HCEC 1CT (cell line): Measurements from ENCODE around the gene SLK.

Source experiments
- DNase-seq: peaks from one replicate; pipeline ENCODE4 v3.0.0-alpha.2; 2017

The SLK gene

DNA sequence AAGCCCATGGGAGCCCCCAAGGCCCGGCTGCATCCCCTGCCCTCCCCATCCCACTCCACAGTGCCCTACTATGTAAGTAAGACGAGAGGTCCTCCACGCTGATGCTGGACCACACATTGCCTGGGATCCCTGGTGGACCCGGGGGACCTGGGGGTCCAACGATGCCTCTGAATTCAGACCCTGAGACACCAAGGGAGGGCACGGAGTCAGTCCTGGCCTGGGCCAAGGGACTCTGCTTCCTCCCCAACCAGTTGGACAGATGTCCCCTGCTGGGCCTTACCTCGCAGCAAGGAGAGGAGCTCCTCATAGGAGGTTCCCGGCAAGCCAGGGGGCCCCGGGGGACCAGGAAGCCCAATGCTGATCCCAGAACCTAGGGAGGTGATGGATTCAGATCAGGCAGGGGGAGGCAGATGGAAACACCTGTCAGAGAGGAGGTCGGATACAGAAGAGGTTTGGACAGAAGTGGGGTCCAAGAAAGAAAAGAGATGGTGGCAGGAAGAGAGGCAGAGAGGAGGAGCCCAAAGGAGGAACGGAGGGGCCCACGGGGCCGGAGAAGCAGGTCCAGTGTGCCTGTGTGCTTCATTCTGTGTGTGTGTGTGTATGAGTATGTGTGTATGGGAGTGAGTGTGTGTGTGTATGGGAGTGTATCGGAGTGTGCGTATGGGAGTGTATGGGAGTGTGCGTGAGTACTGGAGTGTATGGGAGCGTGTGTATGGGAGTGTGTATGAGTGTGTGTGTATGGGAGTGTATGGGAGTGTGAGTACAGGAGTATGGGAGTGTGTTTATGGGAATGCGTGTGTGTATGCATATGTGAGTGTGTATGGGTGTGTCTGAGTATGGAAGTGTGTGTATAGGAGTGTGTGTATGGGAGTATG lies 68.5 kb downstream of the SLK start:
- no peak for DNase-seq

DNA sequence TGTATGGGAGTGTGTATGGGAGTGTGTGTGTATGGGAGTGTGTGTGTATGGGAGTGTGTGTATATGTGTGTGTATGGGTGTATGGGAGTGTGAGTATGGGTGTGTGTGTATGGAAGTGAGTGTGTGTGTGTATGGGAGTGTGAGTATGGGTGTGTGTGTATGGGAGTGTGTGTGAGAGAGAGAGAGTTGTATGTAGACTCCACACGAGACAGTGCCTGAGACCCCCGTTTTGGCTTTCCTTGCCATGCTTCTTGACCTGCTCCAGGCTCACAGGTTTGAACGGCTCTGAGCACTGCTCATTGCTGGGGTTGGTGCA lies 69.1 kb downstream of the SLK start:
- DNase-seq, result no peak

DNA sequence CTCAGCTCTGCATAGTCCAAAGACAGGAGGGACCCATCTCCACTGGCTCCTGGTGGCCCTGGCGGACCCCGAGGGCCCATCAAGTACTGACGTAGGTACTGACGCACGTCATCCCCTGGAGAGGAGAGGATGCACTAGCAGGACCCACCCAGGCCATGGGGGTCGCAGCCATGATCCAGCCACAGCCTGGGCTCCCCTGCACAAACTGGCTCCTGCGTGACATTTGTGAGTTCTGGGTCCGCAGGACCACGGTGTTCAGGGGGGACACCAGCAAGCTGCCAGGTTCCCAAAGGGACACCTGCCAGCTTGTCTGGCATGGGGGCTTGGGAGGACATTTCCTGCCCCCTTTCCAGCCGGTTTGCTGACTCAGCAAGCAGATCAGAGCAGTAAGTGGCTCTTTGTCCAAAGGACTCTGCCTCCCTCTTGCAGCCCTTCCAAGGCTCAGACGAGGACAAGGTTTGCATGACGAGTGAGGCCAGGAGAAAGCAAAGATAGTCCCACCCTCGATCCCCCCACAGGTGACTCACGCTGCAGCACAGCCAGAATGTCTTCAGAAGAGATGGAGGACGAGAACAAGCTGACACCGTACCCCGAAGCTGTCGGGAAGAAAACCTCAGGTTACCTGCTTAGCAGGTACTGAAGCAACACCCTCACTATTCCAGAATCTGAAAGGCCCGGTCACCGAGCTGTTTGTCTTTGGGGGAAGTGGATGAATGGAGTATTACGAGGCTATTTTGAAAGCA lies 69.7 kb downstream of the SLK start:
- DNase-seq, result no peak

DNA sequence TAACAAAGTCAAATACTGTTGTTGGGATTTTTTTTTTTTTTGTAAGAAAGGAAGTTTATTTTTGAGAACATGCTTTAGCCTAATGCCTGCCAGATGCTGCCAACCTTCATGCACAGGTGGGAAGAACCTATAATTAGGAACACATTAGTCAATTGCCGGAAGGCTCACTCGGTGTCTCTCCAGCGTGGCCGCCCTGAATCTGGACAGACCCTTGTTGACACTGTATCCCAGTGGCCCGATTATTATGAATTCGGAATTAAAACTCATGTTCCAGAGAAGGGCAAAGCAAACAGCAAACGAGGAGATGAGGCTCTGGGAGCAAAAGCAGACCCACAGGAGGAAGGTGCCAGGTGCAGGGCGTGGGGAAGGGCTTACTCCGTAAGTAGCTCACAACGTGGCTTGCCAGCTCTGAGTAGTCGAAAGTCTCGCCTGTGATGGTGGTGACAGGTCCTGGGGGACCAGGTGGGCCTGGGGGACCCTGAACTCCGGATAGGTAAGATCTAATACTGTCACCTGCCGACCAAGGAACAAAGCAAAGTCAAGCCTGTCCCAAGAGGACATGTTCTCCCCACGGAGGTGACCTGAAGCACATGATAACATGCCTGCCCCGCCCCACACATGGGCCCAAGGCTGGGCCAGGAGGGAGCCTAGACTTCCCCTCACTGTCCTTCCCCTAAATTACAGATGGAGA lies 70.5 kb downstream of the SLK start:
- DNase-seq, result no peak

DNA sequence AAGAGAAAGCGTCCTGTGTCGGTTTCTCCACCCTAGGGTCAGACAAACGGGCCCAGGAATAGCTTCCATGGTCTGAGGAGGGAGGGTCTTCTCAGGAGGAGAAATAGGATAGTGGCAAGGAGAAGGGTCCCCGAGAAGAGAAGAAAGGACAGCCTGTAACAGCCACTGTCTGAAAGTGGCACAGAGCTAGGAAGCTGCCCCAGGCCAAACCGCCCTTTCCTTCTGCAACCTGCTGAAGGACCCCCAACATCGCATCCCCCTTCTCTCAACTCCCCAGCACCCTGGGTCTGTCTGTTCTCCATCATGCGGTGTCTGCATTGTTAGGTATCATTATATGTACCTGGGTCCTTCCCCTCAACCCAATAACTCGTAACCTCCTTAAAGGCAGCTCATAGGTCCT lies 71.6 kb downstream of the SLK start:
- no peak for DNase-seq

DNA sequence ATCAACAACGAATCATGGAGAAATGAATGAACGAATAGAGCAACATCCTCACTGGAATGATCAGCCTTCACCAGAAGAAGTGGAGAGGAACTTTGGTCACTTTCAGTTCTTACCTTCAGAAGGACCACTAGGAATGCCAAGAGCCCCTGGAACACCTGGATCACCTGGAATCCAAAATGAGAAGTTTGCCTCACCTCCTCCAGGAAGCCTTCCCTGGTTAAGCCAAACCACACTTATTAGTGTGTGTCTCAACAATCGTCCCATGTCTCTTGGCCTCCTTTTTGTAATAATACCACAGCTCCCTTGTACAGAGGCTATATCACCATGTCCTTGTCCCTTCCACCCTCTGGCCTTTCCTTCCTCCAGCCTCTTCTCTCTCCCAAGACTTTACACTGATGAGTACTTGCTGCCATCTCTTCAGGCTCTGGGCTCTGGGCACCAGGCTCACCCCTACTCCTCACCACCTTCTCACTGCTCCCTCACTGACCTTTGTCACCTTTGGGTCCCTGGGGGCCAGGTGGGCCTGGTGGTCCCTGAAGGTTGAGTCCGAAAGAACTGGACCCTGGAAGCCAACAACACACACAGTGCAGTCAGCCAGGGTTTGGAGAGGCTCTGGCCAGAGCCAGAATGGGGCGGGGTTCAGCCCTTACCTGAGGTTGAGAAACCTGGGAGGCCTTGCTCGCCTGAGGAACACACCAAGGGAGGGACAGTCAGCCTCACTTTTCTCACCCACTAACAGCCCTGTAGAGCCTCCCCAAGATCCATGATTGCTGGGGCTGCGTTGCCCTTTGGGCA lies 72.2 kb downstream of the SLK start:
- no peak for DNase-seq

DNA sequence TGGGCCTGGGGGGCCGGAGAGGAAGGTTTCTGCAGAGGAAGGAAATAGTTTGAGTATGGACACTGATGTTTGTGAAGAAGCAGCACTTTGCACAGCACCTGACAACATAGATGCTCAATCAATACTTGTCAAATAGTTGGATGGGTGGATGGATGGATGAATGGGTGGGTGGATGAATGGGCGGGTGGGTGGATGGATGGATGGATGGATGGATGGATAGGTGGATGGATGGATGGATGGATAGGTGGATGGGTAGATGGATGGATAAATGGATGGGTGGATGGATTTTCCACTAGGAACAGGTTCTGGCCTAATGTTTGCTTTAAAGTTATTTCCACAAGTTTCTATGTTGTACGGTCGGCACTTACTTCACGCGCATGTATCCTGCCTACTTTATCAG lies 73.4 kb downstream of the SLK start:
- no peak for DNase-seq

DNA sequence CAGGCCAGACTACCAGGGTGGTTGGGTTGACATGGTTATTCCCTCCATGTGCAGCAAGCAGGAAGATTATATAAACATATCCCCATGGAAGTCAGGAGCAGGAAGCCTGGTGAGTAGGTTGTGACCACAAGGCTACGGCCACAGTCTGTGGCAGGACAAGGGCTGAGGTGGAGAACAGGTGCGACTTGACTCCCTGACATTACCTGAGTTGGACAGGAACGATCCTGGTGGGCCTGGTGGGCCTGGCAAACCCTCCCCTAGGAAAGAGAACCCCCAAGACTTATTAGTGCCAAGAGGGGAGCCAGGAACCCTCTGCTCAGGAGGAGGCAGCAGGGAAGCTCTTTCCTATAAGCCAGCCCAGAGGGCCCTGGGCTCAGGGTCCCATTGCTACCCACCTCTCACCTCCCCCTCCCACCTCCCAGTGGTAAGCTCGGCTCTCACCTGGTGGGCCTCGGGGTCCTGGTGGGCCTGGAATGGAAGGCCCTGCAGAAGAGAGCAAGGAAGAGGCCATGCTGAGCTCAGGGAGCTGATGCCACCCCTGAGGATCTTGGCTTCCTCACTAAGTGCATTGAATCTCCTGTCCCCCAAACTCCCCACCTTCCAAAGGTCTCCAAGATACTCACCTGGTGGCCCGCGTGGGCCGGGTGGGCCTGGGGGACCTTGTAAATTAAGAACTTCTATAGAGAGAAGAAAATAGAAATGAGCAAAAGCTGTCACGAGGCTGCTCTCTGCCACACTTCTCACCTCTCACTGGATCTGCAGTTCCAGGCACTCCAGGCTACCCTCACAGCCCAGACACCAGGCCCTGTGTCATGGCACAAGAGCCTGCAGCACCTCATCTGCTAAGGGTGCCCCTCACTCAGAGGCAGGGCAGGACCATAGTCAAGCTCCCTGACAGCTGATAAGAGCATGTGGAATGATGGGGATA lies 74.2 kb downstream of the SLK start:
- peak; percentile 68 for DNase-seq

DNA sequence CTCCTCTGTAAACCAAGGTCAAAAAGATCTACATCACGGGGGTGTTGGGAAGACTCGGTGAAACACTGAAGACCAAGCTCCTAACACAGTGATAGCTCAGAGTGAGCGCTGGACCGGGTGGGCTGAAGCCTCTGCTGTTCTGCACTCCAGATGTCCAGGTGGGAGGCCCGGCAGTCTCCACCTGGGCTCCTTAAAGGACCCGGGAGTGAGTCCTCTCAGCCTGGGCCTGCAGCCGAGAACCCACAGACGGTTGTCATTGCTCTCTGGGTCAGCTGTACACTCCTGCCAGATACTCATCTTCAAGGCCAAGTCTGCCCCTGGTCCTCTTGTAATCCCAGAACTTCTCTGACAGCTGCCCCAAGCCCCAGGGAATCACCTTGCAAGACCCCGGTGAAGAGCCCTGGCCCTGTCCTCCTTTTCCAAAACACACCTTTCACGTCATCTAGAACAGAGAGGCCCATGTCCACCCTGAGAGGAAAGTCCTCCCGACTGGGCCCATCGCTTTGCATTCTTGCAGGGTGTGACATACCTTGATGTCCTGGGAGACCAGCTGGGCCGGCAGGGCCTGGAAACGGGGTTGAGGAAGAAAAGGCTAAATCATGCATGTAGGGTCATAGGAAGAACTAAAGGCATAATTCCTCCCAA lies 75.1 kb downstream of the SLK start:
- no peak for DNase-seq

DNA sequence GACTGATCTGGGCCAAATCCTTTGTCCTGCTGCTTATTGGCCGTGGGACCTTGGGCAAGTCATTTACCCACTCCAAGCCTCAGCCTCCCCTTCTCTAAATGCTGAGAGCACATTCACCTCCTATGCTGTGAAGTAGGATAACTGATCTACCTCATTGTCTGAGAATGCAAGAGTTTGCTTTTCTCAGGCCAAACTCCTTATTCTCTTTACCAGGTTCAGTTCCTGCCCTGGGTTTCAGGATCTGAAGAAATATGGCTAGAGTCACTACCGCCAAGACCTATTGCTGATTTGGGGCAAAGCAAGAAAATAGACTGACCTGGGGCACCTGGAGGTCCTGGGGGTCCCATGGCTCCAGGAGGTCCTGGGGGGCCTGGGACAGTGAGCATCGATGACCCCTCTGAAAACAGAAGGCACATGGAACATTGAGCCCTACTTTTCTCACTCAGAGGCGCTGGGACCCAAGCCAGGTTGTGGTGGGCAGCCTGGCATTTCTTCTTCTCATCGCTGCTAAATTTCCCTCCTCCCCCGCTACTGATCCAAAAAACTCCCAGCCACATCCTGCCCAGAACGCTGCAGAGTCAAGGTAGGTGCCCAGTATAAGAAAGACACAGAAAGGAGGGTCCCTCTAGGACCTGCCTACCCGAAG lies 76.4 kb downstream of the SLK start:
- DNase-seq, result no peak

DNA sequence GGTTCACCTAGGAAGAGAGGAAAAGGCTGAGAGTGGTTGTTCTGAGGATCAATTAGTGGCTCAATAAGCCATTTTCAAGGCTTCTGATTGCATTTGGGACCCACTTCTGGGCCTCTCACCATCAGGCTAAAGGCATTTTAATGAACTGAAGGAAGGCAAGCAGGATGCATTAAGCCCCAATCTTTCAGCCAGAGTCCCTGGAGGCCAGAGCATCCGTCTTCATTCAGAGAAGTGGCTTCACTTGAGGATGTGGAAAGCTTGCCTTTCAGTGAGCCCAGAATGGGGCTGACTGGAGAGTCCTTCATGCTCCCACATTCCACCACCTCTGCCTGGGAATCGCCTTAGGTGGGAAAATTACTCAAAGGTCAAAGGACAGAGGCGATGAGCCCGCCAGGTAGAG lies 76.9 kb downstream of the SLK start:
- no peak for DNase-seq

DNA sequence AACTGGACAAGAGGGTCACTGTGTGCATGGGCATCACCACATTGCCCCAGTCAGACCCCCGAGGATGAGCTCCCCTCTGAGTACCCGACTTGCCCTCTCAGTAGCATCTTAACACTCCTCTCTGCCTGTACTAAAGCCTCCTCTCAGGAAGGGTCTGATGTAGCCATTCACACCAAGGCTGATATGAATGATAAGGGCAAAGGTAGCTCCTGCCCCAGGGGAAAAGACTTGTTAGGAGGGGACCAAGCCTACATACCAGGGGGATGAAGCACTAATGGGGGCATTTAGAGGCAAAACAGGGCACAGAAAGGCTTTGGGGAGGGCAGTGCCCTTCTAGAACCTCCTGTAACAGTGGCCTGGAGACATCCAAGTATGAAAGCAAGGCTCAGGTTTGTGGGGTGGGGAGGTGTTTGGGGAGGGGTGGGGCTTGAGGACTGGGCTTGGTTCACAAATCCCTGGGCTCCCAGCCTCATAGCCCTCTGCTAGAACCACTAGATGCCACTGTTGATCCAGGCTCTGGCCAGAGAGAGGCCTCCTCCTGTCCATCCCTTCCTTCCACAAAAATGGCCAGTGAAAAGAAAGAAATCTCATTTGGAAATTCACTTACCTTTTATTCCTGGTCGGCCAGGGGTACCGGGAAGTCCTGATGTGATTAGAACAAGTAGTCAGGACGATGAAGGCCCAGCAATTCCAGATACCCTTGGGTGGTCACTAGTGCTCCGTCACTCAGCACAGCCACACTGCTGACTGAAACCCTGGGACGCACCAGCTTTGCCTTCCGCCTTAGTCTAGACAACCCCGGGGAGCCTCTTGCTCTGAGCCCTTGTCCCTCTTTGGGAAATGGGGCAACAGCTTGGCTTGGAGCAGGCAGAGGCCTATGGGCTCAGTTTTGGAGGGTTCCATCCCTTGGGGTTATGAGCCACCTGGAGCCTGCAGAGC lies 78.5 kb downstream of the SLK start:
- peak; percentile 72 for DNase-seq

DNA sequence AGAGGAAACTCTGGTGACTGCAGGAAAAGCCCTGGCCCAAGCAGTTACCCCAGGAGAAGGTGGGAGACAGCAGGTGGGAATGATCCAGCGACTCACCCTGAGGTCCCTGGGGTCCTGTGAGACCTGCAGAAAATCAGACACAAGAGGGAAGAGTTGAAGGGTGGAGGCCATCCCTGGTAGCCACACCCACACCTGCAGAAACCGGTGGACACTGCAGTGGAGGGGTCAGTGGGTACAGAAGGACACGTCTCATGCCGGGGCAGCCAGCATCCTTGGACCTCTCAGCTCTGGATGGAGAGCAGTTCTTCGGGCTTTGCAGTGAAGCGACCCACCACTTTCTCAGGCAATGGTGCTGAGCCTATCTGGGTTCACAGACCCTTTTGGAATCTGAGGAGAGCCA lies 79.7 kb downstream of the SLK start:
- no peak for DNase-seq

DNA sequence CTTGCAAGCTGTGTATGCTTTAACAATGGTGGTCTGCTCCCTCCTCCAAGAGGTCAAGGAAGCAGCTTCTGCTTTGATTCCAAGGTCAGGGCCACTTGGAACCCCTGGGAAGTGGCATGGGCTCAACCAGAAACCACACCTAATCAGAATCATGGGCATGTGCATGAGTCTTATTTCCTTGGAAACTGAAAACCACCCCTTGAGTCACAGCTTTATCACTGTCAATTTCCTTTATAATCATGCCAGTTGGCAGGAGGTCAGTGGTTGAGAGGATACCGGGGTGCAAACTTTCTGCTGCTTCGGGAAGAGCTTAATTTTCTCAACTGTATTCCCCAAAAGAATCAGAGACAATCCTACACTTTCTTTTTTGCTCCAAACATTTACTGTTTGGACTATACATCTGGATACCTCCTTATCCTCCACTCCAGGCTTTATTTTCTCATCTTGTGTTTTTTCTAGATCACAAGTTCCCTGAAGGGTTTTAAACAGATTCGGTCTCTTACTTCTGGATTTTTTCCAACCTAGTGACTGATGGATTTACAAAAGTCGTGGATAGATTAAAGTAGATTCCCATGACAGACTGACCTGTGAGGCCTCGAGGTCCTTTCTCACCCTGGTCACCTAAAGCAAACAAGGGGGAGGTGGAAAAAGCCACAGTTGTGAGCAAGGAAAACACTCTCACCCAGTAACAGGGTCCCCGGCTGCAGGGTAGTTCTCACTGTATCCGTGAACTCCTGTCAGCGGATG lies 82.7 kb downstream of the SLK start:
- DNase-seq, result peak; percentile 73

DNA sequence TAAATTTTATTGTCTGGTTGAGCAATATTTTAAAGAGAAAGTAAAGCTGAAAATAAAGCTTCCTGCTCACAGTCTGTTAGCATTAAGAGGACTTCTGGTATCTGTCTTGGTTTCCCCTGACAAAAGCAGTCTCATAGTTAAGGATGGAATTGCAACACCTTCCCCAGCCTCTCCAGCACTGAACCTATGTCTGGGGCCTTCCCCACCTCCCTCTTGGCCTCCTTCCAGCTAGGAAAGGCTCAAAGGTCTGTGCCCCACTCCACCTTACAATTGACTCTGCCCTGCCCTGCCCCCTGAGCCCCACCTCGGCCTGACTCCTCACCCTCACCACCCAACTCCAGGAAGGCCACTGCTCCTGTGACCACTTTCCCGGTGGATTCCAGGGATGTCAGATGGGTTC lies 85.5 kb downstream of the SLK start:
- DNase-seq, result no peak

DNA sequence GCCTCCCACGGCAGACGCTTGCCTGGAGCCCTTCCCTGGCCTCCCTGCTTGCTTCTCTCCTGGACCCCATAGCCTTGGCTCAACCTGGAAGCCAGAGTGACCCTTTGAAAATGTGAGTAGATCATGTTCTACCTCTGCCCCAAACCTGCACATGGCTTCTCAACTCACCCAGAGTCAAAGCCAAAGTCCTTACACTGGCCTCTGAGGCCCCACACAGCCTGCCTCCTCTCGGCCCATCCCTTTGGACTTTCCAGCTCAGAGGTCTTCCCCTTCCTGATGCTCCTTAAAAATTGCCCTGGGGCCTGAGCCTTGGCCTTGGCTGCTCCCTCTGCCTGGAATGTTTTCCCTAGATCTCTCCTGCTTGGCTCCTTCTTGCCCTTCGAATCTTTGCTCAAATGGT lies 86.3 kb downstream of the SLK start:
- no peak for DNase-seq

DNA sequence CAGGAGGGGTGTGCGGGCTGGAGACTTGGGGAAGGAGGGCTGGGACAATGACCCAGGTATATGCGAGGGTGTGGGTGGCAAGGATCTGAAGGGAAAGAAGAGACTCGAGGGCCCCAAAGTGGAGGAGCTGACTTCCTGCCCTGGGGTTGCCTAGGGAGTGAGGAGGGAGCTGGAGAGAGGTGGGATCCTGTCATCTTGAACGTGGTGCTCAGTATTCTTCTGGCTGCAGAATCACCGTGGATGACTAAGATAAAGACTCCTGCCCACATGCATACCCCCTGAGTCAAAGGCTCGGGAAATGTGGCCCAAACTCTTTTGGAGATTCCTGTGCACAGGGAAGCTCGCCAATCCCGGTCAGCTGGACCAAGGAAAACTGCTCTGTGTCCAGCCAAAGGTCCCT lies 87.5 kb downstream of the SLK start:
- DNase-seq, result peak; percentile 39

DNA sequence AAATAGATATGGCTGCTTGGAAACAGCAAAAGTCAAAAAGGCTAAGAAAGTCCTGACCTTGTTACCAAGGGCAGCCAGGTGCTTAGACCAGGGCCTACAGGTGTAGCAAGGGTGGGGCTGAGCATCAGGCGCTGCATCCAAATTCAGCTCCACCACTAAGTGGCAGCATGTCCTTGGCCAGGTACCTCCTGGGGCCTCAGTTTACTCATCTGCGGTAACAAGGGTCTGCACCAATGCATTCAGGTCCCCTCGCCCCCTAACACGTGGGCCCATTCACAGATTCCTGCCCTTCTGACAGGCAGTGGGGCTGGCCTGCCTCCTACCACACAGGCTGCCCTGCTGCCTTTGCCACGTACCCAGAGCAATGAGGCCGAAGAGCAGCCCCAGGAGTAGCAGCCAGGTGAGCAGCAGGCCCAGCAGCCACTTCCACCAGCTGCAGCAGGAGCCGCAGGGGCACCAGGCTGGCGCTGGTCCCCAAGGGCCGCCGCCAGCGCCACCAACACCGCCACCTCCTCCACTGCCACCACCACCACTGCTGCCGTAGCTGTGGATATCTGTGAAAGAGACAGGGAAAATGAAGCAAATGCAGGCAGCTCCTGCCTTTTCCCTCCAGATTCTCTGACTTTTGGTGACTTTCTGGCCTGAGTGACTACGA lies 89.8 kb downstream of the SLK start:
- DNase-seq, result no peak
